HG02938 (cell line): Measurements from ENCODE around the gene SNX8.
"Not testable (repeated sequence)": the region's sequence is repeated elsewhere in the genome, so short reads cannot be mapped to it uniquely, and the experiment has no call there.

Experiments
- ATAC-seq: cut with Tn5 transposase; IDR thresholded peaks from one replicate; pipeline ENCODE4 v1.9.1; 2021; ENCODE audit warnings: mild to moderate bottlenecking, moderate library complexity; ENCODE audit not compliant: unreplicated experiment

Gene SNX8

GRCh38 chr7:2295936-2296620, 18.2 kb downstream of the SNX8 start:
- ATAC-seq, result no peak

- no peak for ATAC-seq
Observed at GRCh38 chr7:2290877-2291276, 23.4 kb downstream of the SNX8 start.

GRCh38 chr7:2289621-2290020, 24.6 kb downstream of the SNX8 start:
- ATAC-seq, result no peak

DNA sequence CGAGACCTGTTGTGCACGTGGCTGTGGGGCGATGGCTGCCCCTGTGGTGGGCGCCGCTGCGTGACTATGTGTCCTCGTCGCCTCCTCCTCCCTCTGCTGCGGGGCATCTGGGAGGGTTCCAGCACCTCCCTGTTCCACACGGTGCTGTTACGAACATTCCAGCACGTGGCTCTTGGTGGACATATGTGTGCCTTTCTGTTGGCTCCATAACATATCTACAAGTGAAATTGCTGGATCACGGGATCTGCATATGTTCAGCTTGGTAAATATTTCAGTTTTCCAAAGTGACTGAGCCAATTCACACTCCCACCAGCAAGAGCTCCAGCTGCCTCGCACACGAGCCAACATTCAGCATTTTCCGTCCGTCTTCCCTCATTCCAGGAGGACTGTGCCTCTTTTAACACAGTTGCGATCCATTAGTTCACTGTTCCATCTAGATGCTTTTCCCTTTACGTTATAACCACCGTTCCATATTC, 25.1 kb downstream of the SNX8 start:
- ATAC-seq, result no peak

GRCh38 chr7:2288503-2288902, 25.7 kb downstream of the SNX8 start:
- peak; percentile 62 for ATAC-seq

DNA sequence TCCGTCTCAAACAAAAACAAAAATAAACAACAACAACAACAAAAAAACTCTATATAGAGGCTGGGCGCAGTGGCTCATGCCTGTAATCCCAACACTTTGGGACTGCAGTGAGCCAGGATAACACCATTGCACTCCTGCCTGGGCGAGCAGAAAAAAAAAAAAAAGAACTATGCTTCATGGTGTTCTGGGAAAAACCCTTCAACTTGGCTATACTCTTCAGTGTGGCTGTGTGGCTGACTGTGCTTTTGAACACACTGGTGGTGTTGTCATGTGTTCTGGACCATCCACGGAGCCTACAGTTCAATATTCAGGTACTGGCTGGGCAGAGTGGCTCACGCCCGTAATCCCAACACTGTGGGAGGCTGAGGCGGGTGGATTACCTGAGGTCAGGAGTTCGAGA, 26.5 kb downstream of the SNX8 start:
- no peak for ATAC-seq

GRCh38 chr7:2283074-2283473, 31.2 kb downstream of the SNX8 start:
- no peak for ATAC-seq

DNA sequence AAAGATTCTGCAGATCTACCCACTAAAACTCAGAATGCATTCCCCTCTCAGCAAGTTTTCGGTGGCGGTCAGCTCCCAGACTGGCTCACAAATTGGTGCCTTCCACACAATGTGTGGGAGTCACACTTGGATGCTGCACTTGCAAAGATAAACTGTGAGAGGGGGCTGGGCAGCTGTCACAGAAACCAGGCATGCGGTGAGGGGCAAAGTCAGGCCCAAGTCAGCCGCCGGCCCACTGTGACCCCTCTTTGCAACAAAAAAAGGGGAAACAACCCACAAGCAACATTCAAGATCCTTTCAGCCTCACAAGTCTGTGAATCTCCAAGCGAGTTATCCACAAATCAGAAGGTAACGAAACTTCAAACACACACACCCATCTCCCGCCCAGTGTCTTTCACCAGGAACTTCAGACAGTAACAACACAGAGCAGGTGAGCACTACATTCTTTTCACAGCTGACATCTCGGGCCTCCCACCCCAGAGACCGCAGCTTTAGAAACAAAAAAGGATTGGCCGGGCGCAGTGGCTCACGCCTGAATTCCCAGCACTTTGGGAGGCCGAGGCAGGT, 32.0 kb downstream of the SNX8 start:
- no peak for ATAC-seq

GRCh38 chr7:2281541-2281940, 32.7 kb downstream of the SNX8 start:
- no peak for ATAC-seq

DNA sequence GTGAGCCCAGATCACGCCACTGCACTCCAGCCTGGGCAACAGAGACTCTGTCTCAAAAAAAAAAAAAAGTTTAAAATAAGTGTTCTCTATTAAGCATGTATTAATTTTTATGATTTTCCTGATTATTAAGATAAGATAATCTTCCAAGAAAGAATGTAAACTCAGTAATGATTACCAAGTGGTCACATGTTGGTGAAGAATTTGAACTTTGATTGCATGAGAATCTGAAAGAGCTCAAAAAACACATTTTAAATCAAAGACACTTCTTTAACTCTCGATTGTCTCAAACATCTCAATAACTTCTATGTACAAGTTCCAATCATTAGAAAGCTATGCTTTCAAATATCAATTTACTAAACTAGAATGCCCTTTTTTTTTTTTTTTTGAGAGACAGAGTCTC, 33.8 kb downstream of the SNX8 start:
- no peak for ATAC-seq

DNA sequence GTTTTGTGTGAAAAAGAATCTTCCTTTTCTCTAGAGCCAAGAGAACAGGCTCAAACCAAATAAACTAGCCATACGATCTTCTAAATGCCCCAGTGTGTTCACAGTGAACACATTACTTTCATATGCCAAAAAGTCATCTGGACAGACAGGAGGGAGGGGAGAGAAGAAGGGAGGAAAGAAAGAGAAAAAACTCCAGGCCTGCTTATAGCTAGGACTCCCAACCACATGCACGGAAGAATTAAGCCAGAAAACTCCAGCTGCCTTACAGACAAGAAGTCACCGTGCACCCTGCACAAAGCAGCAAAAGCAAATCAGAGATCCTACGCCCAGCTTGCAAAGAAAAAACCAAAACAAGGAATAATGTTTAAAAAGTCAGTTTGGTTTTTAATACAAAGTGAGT, 34.3 kb downstream of the SNX8 start:
- no peak for ATAC-seq

DNA sequence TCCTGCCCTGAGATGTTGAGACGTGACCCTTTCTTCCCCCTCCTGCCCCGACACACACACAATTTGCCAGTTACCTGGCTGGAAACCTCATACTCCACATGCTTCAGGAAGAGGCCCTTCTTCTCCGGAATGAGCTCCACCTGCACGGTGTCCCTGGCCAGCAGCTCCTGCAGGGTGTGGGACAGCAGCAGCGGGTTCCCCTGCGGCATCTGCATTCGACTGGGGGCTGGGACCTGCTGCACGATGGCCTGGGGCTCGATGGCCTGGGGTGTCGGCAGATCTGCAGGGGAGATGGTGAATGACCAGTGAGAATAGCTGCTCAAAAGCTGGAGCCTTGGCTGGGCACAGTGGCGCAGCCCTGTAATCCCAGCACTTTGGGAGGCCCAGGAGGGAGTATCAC, 36.2 kb downstream of the SNX8 start:
- no peak for ATAC-seq

- ATAC-seq, result no peak
Observed at GRCh38 chr7:2276107-2276506, 38.1 kb downstream of the SNX8 start.

DNA sequence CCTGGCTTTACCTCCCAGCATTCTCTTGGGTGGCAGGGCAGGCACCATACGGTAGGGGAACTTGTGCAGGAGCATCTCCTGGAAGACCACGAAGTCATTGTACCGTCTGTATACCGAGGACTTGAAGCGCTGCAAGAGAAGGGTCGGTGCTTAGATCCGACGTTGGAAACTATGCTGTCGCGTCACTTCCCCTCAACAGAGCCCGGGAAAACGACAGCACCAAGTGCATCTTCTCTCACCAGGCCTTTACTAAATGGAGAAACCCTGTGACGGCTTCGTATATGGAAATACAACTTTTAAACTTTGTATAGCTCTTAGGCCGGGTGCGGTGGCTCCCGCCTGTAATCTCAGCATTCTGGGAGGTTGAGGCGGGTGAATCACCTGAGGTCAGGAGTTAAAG, 39.1 kb downstream of the SNX8 start:
- ATAC-seq, result no peak

DNA sequence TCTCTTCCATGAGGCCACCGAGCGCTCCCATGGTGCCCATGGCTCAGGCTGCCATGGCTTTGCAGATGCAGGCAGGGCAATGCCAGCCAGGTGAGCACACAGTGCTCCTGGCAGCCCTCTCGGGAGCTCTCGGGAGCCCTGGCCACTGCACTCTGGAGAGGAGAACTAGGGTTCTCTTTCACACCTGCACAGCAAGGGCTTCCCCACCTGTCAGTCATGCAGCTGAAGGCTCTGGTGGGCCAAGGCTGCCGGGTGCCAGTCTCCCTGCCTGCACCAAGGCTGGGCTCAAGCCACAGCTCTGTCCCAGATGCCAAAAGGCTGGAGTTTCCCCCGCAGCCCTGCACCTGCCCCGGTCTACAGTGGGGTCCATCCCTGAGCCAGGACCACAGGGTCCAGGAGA, 39.6 kb downstream of the SNX8 start:
- no peak for ATAC-seq

- ATAC-seq, result no peak
Observed at GRCh38 chr7:2273866-2274265, 40.4 kb downstream of the SNX8 start.

- ATAC-seq, result no peak
Observed at GRCh38 chr7:2272031-2272430, 42.2 kb downstream of the SNX8 start.

- no peak for ATAC-seq
Observed at GRCh38 chr7:2271273-2272026, 42.8 kb downstream of the SNX8 start.

DNA sequence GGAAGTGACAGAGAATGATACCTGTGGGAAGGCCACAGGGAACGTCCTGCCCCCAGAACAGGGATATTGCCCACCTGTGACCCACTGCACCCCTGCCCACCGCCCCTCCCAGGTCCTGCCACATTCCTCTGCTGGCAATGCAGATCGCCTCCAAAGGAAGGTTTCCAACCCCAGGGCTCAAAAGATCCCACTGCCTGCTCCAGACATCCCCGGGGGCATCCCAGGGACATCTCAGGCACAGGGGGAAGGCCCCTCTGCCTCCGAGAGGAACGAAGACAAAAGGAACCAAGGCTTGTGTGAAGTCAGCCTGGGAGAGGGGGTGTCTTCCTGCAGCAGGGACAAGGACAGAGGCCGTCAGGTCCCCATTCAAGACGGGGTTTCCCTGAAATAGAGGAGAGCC, 43.7 kb downstream of the SNX8 start:
- ATAC-seq, result no peak

- no peak for ATAC-seq
Observed at GRCh38 chr7:2269991-2270460, 44.2 kb downstream of the SNX8 start.

GRCh38 chr7:2269089-2269990, 44.9 kb downstream of the SNX8 start:
- ATAC-seq, result not testable (repeated sequence)
